HepG2 (cell line): ENCODE data around the gene C3orf18. TPM values are rescaled to one million over a fixed set of nuclear protein-coding genes. Genes with fewer than 3 reads are reported as not detected.

ENCODE experiments used
- ARNTL ChIP-seq: sonication (generic); formaldehyde crosslinking; IDR thresholded peaks from 2 replicates; pipeline ENCODE4 v1.4.0; 2020; ENCODE audit warnings: mild to moderate bottlenecking, missing genetic modification reagents
- GFI1 ChIP-seq: sonication (generic); formaldehyde crosslinking; IDR thresholded peaks from 2 replicates; pipeline ENCODE4 v1.5.0; 2020; ENCODE audit warnings: missing genetic modification reagents, mild to moderate bottlenecking, borderline replicate concordance
- HNRNPUL1 ChIP-seq: fragments of 200-400 bp; formaldehyde crosslinking; IDR thresholded peaks from 2 replicates; pipeline ENCODE4 v1.6.1; 2017; ENCODE audit warnings: low read depth, mild to moderate bottlenecking, low read length, moderate library complexity
- NR1H2 ChIP-seq: sonication (generic); formaldehyde crosslinking; IDR thresholded peaks from 2 replicates; pipeline ENCODE4 v1.8.1; 2022; ENCODE audit warnings: low read depth, missing genetic modification reagents, borderline replicate concordance
- NR2F2 ChIP-seq: IDR thresholded peaks from 2 replicates; pipeline ENCODE4 v1.6.1; 2012; ENCODE audit warnings: low read depth, inconsistent platforms, borderline replicate concordance
- RFX5 ChIP-seq: IDR thresholded peaks from 2 replicates; pipeline ENCODE4 v1.6.1; 2011; ENCODE audit warnings: low read depth, low read length, improper control_type of control experiment
- SPEN ChIP-seq: sonication (generic); formaldehyde crosslinking; IDR thresholded peaks from 2 replicates; pipeline ENCODE4 v1.5.1; 2020; ENCODE audit warnings: low read depth, mild to moderate bottlenecking, missing genetic modification reagents
- SUZ12 ChIP-seq: fragments of 150-350 bp; IDR thresholded peaks from 2 replicates; pipeline ENCODE4 v1.6.1; 2014; ENCODE audit warnings: low read depth, low read length
- TCF12 ChIP-seq, 2 experiments: fragments of 450-650 bp in 1 of 2; sonication (generic) in 1 of 2; formaldehyde crosslinking in 1 of 2; IDR thresholded peaks; 2 replicates each; pipeline versions ENCODE4 v1.6.1 to v1.8.0; 2017 to 2022; ENCODE audit warnings: antibody characterized with exemption in 1 of 2, mild to moderate bottlenecking in 1 of 2, missing genetic modification reagents in 1 of 2, moderate library complexity in 1 of 2
- TCF7L2 ChIP-seq: IDR thresholded peaks from 2 replicates; pipeline ENCODE4 v1.6.1; 2011; ENCODE audit warnings: mild to moderate bottlenecking, low read depth, low read length, moderate library complexity
- THYN1 ChIP-seq: sonication (generic); formaldehyde crosslinking; IDR thresholded peaks from 2 replicates; pipeline ENCODE4 v1.8.1; 2023; ENCODE audit warnings: low read depth, mild to moderate bottlenecking, moderate library complexity, missing genetic modification reagents, borderline replicate concordance
- XBP1 ChIP-seq: sonication (generic); formaldehyde crosslinking; IDR thresholded peaks from 2 replicates; pipeline ENCODE4 v1.5.0; 2020; ENCODE audit warnings: missing genetic modification reagents
- ZNF335 ChIP-seq: sonication (generic); formaldehyde crosslinking; IDR thresholded peaks from 2 replicates; pipeline ENCODE4 v1.4.0; 2020; ENCODE audit warnings: missing genetic modification reagents
- polyA plus RNA-seq, 8 experiments: library from polyadenylated mRNA; depleted of rRNA in 3 of 8; stranded (reverse) in 7 of 8; unstranded in 1 of 8; fragments of >200 nt; fragmentation: Illumina TruSeq in 4 of 8; extraction: Trizol in 4 of 8; gene quantifications; 2 replicates each; pipeline versions ENCODE4 v1.2.1 to v1.2.3, GENCODE V29; 2011 to 2016; ENCODE audit warnings: low read depth in 4 of 8, missing spikeins in 1 of 8, mixed read lengths in 1 of 8; ENCODE audit not compliant: insufficient read depth in 1 of 8
- total RNA-seq, 5 experiments: library from RNA; depleted of rRNA; stranded (reverse); fragments of >200 nt; fragmentation: Illumina TruSeq; extraction: Trizol; gene quantifications; 2 replicates each; pipeline ENCODE4 v1.2.3, GENCODE V29; 2016; ENCODE audit warnings: low read depth in 1 of 5
- TF ChIP-seq, protein P1 (sequence below): IDR thresholded peaks from 2 replicates; pipeline ENCODE4 v1.6.1; 2016; ENCODE audit warnings: mild to moderate bottlenecking
- TF ChIP-seq, protein P2 (sequence below): sonication (generic); formaldehyde crosslinking; IDR thresholded peaks from 2 replicates; pipeline ENCODE4 v1.5.0; 2020; ENCODE audit warnings: missing genetic modification reagents
- TF ChIP-seq, protein P3 (sequence below): sonication (generic); formaldehyde crosslinking; IDR thresholded peaks from 2 replicates; pipeline ENCODE4 v1.9.0; 2021; ENCODE audit warnings: mild to moderate bottlenecking, missing genetic modification reagents
- TF ChIP-seq, protein P4 (sequence below): sonication (generic); formaldehyde crosslinking; IDR thresholded peaks from 2 replicates; pipeline ENCODE4 v1.4.0; 2020; ENCODE audit warnings: missing genetic modification reagents, borderline replicate concordance

Gene C3orf18
- total and polyA plus RNA-seq, 2 of the 13 experiments (the other 11 are each of a cell fraction or from before 2014, with no cell fraction given): 1.6 to 4.8 TPM

DNA sequence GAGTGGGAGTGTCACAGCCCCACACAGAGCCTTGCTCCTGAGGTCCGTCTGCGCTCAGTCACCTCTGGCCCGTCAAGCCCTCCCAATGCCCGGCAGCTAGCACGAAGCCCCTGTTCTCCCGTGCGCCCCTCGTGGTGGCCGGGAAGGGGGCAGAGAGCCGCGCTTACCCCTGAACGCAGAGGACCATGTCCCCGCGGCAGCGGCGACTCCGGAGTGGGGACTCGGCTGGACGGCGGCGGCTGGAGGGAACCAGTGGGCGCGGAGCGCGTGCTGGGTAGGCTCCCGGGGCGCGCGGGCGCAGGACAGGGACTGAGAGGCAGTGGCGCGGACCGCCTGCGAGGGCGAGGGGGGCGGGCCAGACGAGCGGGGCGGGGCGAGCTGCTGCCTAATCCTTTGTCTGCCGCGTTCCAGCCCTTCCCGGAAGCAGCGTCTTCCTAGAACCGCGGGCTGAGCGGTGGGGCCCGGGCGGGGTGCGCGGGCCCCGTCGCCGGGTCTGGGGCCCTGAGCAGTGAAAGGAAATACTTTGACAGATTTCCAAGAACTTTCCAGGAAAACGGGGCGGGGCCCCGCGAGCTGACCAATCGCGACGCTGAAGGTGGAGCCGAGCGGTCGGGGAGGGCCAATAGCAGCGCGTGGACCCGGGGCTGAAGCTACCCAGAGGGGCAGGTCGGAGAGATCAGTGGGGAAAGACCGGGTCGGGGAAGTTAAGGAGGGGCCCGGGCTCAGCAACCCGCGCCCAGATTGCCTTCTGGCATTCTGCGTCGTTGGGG is 44.1 kb upstream of the C3orf18 start, which contains the start of gene CISH (continued):
- TF ChIP-seq, protein P1, sequence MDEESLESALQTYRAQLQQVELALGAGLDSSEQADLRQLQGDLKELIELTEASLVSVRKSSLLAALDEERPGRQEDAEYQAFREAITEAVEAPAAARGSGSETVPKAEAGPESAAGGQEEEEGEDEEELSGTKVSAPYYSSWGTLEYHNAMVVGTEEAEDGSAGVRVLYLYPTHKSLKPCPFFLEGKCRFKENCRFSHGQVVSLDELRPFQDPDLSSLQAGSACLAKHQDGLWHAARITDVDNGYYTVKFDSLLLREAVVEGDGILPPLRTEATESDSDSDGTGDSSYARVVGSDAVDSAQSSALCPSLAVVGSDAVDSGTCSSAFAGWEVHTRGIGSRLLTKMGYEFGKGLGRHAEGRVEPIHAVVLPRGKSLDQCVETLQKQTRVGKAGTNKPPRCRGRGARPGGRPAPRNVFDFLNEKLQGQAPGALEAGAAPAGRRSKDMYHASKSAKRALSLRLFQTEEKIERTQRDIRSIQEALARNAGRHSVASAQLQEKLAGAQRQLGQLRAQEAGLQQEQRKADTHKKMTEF (CRISPR knock-in tag): peak; percentile 94
- TF ChIP-seq HNRNPUL1 (no peak), THYN1 (CRISPR knock-in tag) (no peak), ARNTL (CRISPR knock-in tag) (peak; percentile 63; the same call in 1 of the 2 replicates), XBP1 (CRISPR knock-in tag) (no peak), RFX5 (no peak; the same call in 1 of the 2 replicates), GFI1 (peak; percentile 75), SPEN (peak; percentile 61; the same call in 1 of the 2 replicates), ZNF335 (CRISPR knock-in tag) (no peak), SUZ12 (no peak), NR1H2 (CRISPR knock-in tag) (peak; percentile 92), TCF7L2 (no peak), NR2F2 (no peak), TCF12 (IDR thresholded peaks at IDR 0.05) (no peak), TCF12 (CRISPR knock-in tag; IDR thresholded peaks at IDR 0.05) (peak; percentile 74; the same call in 1 of the 2 replicates)
- TF ChIP-seq, protein P2, sequence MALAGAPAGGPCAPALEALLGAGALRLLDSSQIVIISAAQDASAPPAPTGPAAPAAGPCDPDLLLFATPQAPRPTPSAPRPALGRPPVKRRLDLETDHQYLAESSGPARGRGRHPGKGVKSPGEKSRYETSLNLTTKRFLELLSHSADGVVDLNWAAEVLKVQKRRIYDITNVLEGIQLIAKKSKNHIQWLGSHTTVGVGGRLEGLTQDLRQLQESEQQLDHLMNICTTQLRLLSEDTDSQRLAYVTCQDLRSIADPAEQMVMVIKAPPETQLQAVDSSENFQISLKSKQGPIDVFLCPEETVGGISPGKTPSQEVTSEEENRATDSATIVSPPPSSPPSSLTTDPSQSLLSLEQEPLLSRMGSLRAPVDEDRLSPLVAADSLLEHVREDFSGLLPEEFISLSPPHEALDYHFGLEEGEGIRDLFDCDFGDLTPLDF (CRISPR knock-in tag): no peak; the same call in none of the 2 replicates
- TF ChIP-seq, protein P3, sequence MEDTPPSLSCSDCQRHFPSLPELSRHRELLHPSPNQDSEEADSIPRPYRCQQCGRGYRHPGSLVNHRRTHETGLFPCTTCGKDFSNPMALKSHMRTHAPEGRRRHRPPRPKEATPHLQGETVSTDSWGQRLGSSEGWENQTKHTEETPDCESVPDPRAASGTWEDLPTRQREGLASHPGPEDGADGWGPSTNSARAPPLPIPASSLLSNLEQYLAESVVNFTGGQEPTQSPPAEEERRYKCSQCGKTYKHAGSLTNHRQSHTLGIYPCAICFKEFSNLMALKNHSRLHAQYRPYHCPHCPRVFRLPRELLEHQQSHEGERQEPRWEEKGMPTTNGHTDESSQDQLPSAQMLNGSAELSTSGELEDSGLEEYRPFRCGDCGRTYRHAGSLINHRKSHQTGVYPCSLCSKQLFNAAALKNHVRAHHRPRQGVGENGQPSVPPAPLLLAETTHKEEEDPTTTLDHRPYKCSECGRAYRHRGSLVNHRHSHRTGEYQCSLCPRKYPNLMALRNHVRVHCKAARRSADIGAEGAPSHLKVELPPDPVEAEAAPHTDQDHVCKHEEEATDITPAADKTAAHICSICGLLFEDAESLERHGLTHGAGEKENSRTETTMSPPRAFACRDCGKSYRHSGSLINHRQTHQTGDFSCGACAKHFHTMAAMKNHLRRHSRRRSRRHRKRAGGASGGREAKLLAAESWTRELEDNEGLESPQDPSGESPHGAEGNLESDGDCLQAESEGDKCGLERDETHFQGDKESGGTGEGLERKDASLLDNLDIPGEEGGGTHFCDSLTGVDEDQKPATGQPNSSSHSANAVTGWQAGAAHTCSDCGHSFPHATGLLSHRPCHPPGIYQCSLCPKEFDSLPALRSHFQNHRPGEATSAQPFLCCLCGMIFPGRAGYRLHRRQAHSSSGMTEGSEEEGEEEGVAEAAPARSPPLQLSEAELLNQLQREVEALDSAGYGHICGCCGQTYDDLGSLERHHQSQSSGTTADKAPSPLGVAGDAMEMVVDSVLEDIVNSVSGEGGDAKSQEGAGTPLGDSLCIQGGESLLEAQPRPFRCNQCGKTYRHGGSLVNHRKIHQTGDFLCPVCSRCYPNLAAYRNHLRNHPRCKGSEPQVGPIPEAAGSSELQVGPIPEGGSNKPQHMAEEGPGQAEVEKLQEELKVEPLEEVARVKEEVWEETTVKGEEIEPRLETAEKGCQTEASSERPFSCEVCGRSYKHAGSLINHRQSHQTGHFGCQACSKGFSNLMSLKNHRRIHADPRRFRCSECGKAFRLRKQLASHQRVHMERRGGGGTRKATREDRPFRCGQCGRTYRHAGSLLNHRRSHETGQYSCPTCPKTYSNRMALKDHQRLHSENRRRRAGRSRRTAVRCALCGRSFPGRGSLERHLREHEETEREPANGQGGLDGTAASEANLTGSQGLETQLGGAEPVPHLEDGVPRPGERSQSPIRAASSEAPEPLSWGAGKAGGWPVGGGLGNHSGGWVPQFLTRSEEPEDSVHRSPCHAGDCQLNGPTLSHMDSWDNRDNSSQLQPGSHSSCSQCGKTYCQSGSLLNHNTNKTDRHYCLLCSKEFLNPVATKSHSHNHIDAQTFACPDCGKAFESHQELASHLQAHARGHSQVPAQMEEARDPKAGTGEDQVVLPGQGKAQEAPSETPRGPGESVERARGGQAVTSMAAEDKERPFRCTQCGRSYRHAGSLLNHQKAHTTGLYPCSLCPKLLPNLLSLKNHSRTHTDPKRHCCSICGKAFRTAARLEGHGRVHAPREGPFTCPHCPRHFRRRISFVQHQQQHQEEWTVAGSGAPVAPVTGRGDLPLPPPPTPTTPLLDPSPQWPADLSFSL: no peak
- TF ChIP-seq, protein P4, sequence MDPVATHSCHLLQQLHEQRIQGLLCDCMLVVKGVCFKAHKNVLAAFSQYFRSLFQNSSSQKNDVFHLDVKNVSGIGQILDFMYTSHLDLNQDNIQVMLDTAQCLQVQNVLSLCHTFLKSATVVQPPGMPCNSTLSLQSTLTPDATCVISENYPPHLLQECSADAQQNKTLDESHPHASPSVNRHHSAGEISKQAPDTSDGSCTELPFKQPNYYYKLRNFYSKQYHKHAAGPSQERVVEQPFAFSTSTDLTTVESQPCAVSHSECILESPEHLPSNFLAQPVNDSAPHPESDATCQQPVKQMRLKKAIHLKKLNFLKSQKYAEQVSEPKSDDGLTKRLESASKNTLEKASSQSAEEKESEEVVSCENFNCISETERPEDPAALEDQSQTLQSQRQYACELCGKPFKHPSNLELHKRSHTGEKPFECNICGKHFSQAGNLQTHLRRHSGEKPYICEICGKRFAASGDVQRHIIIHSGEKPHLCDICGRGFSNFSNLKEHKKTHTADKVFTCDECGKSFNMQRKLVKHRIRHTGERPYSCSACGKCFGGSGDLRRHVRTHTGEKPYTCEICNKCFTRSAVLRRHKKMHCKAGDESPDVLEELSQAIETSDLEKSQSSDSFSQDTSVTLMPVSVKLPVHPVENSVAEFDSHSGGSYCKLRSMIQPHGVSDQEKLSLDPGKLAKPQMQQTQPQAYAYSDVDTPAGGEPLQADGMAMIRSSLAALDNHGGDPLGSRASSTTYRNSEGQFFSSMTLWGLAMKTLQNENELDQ: no peak
